GM20000 (cell line): Measurements from ENCODE around the gene OR10R2.

Experiments
- DNase-seq: peaks from one replicate; pipeline ENCODE4 v3.0.0; 2012; ENCODE audit warnings: low spot score
- CTCF ChIP-seq: IDR thresholded peaks from 2 replicates; pipeline ENCODE4 v1.5.1; 2012; ENCODE audit warnings: mild to moderate bottlenecking, control low read depth; ENCODE audit errors: extremely low read depth, missing control alignments

Gene OR10R2

GRCh38 chr1:158506369-158506987 lies 34.5 kb downstream of the OR10R2 start:
- DNase-seq: peak; percentile 23
- TF ChIP-seq CTCF: peak; percentile 72

GRCh38 chr1:158507511-158507910 lies 35.5 kb downstream of the OR10R2 start:
- no peak for DNase-seq
- no peak for TF ChIP-seq CTCF

- DNase-seq: no peak
Measured at GRCh38 chr1:158509471-158510156, 37.6 kb downstream of the OR10R2 start.

GRCh38 chr1:158516966-158517365 lies 44.9 kb downstream of the OR10R2 start:
- DNase-seq: no peak
- TF ChIP-seq CTCF: no peak

More at GRCh38 chr1:158509471-158510156, 37.6 kb downstream of the OR10R2 start:
- TF ChIP-seq CTCF: no peak

- no peak for DNase-seq
- TF ChIP-seq CTCF: no peak
Measured at GRCh38 chr1:158520021-158520420, 48.0 kb downstream of the OR10R2 start.

GRCh38 chr1:158520955-158521665 lies 49.1 kb downstream of the OR10R2 start:
- TF ChIP-seq CTCF: no peak
- no peak for DNase-seq

- TF ChIP-seq CTCF: no peak
- no peak for DNase-seq
Measured at GRCh38 chr1:158521666-158522058, 49.6 kb downstream of the OR10R2 start.
